GM12878 (cell line): ENCODE data around the gene CNOT2. TPM values are rescaled to one million over a fixed set of nuclear protein-coding genes. Genes with fewer than 3 reads are reported as not detected.

ENCODE experiments used
- ATAC-seq: fragments of 200-7000 bp; cut with Tn5 transposase; 3 replicates; pipeline ENCODE4 v1.9.1; 2020; ENCODE audit warnings: mild to moderate bottlenecking, moderate library complexity
- BruUV-seq: library from RNA; stranded (reverse); fragments of 400-500 nt; replicated peaks from 2 replicates; lab custom pipeline; 2021; lab: Mats Ljungman, UMichigan
- CTCF ChIA-PET: fragments of 300-600 bp; sonication (Branson Sonifier 250); formaldehyde crosslinking; extraction: SDS; loops from one replicate; lab custom pipeline; 2021; ENCODE audit warnings: inconsistent platforms; lab: Yijun Ruan, JAX
- POLR2A ChIA-PET: fragments of 350-600 bp; formaldehyde crosslinking; extraction: SDS; loops from one replicate; lab custom pipeline; 2021; ENCODE audit warnings: inconsistent platforms; lab: Charles Lee
- RAD21 ChIA-PET: fragments of 300-600 bp; sonication (Branson Sonifier 250); formaldehyde crosslinking; loops from one replicate; lab custom pipeline; 2023; ENCODE audit warnings: antibody characterized with exemption; ENCODE audit not compliant: unreplicated experiment; lab: Charles Lee
- SMC1A ChIA-PET: fragments of 300-600 bp; sonication (Branson Sonifier 250); formaldehyde crosslinking; loops from one replicate; lab custom pipeline; 2023; ENCODE audit not compliant: unreplicated experiment, uncharacterized antibody; lab: Charles Lee
- DNase-seq: peaks from one replicate; pipeline ENCODE4 v3.0.0-alpha.2; 2011; ENCODE audit warnings: low read depth, low spot score
- FAIRE-seq: peaks from 3 replicates; lab custom pipeline; 2011; peaks lifted over from hg19 to GRCh38; lab: Jason Lieb, UNC
- H2AFZ ChIP-seq: 2 replicates; pipeline ENCODE4 v1.6.0; 2011; ENCODE audit warnings: low read depth, low read length, control low read depth; ENCODE audit not compliant: control insufficient read depth
- H3K27ac ChIP-seq: 2 replicates; pipeline ENCODE4 v1.5.1; 2011; ENCODE audit warnings: control low read depth; ENCODE audit not compliant: control insufficient read depth, insufficient read depth
- H3K27me3 ChIP-seq, 2 experiments: replicated peaks in 1 of 2; 2 replicates each; pipeline versions ENCODE4 v1.6.0 to v1.6.1; 2011; ENCODE audit warnings: low read length in 1 of 2; ENCODE audit not compliant: control insufficient read depth in 2 of 2, insufficient read depth in 2 of 2
- H3K36me3 ChIP-seq, 2 experiments: 2 replicates each; pipeline ENCODE4 v1.5.1; 2011; ENCODE audit warnings: low read length in 1 of 2; ENCODE audit not compliant: control insufficient read depth in 2 of 2, insufficient read depth in 2 of 2
- H3K4me1 ChIP-seq: 2 replicates; pipeline ENCODE4 v1.6.1; 2011; ENCODE audit warnings: mild to moderate bottlenecking, low read length, moderate library complexity, mixed read lengths; ENCODE audit not compliant: control insufficient read depth, insufficient read depth
- H3K4me2 ChIP-seq: 2 replicates; pipeline ENCODE4 v1.6.0; 2011; ENCODE audit warnings: control low read depth; ENCODE audit not compliant: control insufficient read depth, insufficient read depth
- H3K4me3 ChIP-seq: fragments of 200-600 bp; sonication (generic); 2 replicates; pipeline ENCODE4 v1.5.1; 2016
- H3K79me2 ChIP-seq: 2 replicates; pipeline ENCODE4 v1.6.0; 2011; ENCODE audit warnings: low read length; ENCODE audit not compliant: control insufficient read depth, insufficient read depth
- H3K9ac ChIP-seq: 2 replicates; pipeline ENCODE4 v1.8.0; 2011; ENCODE audit warnings: low read length, control low read depth, mixed read lengths; ENCODE audit not compliant: control insufficient read depth, insufficient read depth
- H3K9me3 ChIP-seq: replicated peaks from 3 replicates; pipeline ENCODE4 v1.5.1; 2011; ENCODE audit warnings: mild to moderate bottlenecking, low read length; ENCODE audit not compliant: control insufficient read depth, insufficient read depth
- H4K20me1 ChIP-seq: 2 replicates; pipeline ENCODE4 v1.6.0; 2011; ENCODE audit not compliant: control insufficient read depth, insufficient read depth
- BCL11A ChIP-seq: IDR thresholded peaks from 2 replicates; pipeline ENCODE4 v1.6.1; 2011; ENCODE audit warnings: low read depth, low read length
- CBX5 ChIP-seq: sonication (generic); IDR thresholded peaks from 2 replicates; pipeline ENCODE4 v1.6.1; 2016; ENCODE audit warnings: low read depth, moderate library complexity, mild to moderate bottlenecking, inconsistent platforms
- CEBPB ChIP-seq, 2 experiments: fragments of 150-350 bp in 1 of 2; IDR thresholded peaks; 2 replicates each; pipeline ENCODE4 v1.6.1; 2012 to 2014; ENCODE audit warnings: low read depth in 2 of 2, low read length in 2 of 2, borderline replicate concordance in 1 of 2, inconsistent platforms in 1 of 2
- DPF2 ChIP-seq: fragments of 450-650 bp; IDR thresholded peaks from 2 replicates; pipeline ENCODE4 v1.6.1; 2017; ENCODE audit warnings: mild to moderate bottlenecking
- EED ChIP-seq: sonication (generic); IDR thresholded peaks from 2 replicates; pipeline ENCODE4 v1.6.1; 2016; ENCODE audit warnings: antibody characterized with exemption, low read depth
- EP300 ChIP-seq, 2 experiments: fragments of 150-350 bp in 1 of 2; IDR thresholded peaks; 2 replicates each; pipeline ENCODE4 v1.6.1; 2011 to 2012; ENCODE audit warnings: low read depth in 2 of 2, low read length in 2 of 2, borderline replicate concordance in 1 of 2, improper control_type of control experiment in 1 of 2, inconsistent platforms in 1 of 2; ENCODE audit not compliant: control insufficient read depth in 1 of 2
- FOXK2 ChIP-seq: fragments of 450-650 bp; IDR thresholded peaks from 2 replicates; pipeline ENCODE4 v1.6.1; 2017; ENCODE audit warnings: mild to moderate bottlenecking, moderate library complexity
- IKZF2 ChIP-seq, 2 experiments: fragments of 450-650 bp; IDR thresholded peaks; 2 replicates each; pipeline ENCODE4 v1.6.1; 2017; ENCODE audit warnings: mild to moderate bottlenecking in 2 of 2, moderate library complexity in 2 of 2
- JUNB ChIP-seq: IDR thresholded peaks from 2 replicates; pipeline ENCODE4 v1.6.1; 2016; ENCODE audit warnings: antibody characterized with exemption, mild to moderate bottlenecking
- KLF5 ChIP-seq: fragments of 450-650 bp; IDR thresholded peaks from 2 replicates; pipeline ENCODE4 v1.6.1; 2014; ENCODE audit warnings: mild to moderate bottlenecking; ENCODE audit not compliant: partially characterized antibody
- NFIC ChIP-seq: IDR thresholded peaks from 2 replicates; pipeline ENCODE4 v1.6.1; 2012; ENCODE audit warnings: low read depth, mild to moderate bottlenecking, inconsistent platforms, low read length, moderate library complexity
- PML ChIP-seq: IDR thresholded peaks from 2 replicates; pipeline ENCODE4 v1.6.1; 2012; ENCODE audit warnings: low read length, inconsistent platforms
- RUNX3 ChIP-seq: IDR thresholded peaks from 2 replicates; pipeline ENCODE4 v1.6.1; 2012; ENCODE audit warnings: low read length, inconsistent platforms
- SMARCA5 ChIP-seq: fragments of 450-650 bp; IDR thresholded peaks from 2 replicates; pipeline ENCODE4 v1.6.1; 2017; ENCODE audit warnings: mild to moderate bottlenecking
- SMC3 ChIP-seq: IDR thresholded peaks from 2 replicates; pipeline ENCODE4 v1.6.1; 2011; ENCODE audit warnings: low read length, improper control_type of control experiment, borderline replicate concordance
- SPI1 ChIP-seq: IDR thresholded peaks from 2 replicates; pipeline ENCODE4 v1.6.1; 2011; ENCODE audit warnings: low read depth, mild to moderate bottlenecking, low read length, moderate library complexity, borderline replicate concordance; ENCODE audit not compliant: insufficient read depth
- STAT3 ChIP-seq: IDR thresholded peaks from 2 replicates; pipeline ENCODE4 v1.6.1; 2011; ENCODE audit warnings: low read depth, low read length, improper control_type of control experiment
- TCF7 ChIP-seq: IDR thresholded peaks from 2 replicates; pipeline ENCODE4 v1.6.1; 2014; ENCODE audit warnings: antibody characterized with exemption, borderline replicate concordance
- ZBED1 ChIP-seq: IDR thresholded peaks from 2 replicates; pipeline ENCODE4 v1.6.1; 2016; ENCODE audit warnings: borderline replicate concordance
- ZNF622 ChIP-seq: fragments of 450-650 bp; IDR thresholded peaks from 2 replicates; pipeline ENCODE4 v1.6.1; 2017; ENCODE audit warnings: mild to moderate bottlenecking, inconsistent platforms
- WGBS: methylation state at CpG from one replicate; pipeline ENCODE4 v1.1.6; 2016; ENCODE audit warnings: low lambda C conversion rate; ENCODE audit not compliant: insufficient replicate concordance, insufficient coverage; ENCODE audit errors: missing lambda C conversion rate; 5-methylcytosine and 5-hydroxymethylcytosine counted together
- in situ Hi-C: fragments of 300-500 bp; cut with MboI; formaldehyde crosslinking; loops from 9 replicates; pipeline ENCODE4 v1.14.3; 2018; ENCODE audit warnings: mixed read lengths
- intact Hi-C: fragments of 100-400 bp; cut with micrococcal nuclease; formaldehyde crosslinking; loops from one replicate; pipeline ENCODE4 v1.14.2; 2022; ENCODE audit not compliant: unreplicated experiment
- polyA plus RNA-seq, 11 experiments: library from polyadenylated mRNA; depleted of rRNA in 4 of 11; unstranded in 6 of 11; stranded (reverse) in 5 of 11; fragments of >200 nt; fragmentation: Nextera tagmentation in 4 of 11; fragmentation: Illumina TruSeq in 1 of 11; extraction: Ambion mirVana in 4 of 11; extraction: Trizol in 1 of 11; gene quantifications; 1 replicate in 1 of 11; 2 replicates in 10 of 11; pipeline versions ENCODE4 v1.2.1 to v1.2.3, GENCODE V29; 2011 to 2016; ENCODE audit warnings: inconsistent platforms in 2 of 11, missing spikeins in 2 of 11, low read depth in 1 of 11
- total RNA-seq, 4 experiments: library from RNA; depleted of rRNA in 3 of 4; stranded (reverse); fragments of >200 nt in 3 of 4; fragmentation: Illumina TruSeq in 1 of 4; extraction: Trizol in 1 of 4; gene quantifications; 2 replicates each; pipeline versions ENCODE4 v1.2.1 to v1.2.3, GENCODE V29; 2013 to 2021
- TF ChIP-seq, protein P1 (sequence below): fragments of 450-650 bp; IDR thresholded peaks from 2 replicates; pipeline ENCODE4 v1.6.1; 2018; ENCODE audit warnings: mild to moderate bottlenecking, low read depth, moderate library complexity; ENCODE audit not compliant: partially characterized antibody
- TF ChIP-seq, protein P2 (sequence below): fragments of 450-650 bp; IDR thresholded peaks from 2 replicates; pipeline ENCODE4 v1.6.1; 2017; ENCODE audit warnings: mild to moderate bottlenecking, low read depth, inconsistent platforms; ENCODE audit not compliant: poor library complexity, severe bottlenecking

Gene CNOT2
- total and polyA plus RNA-seq, 10 of the 15 experiments (the other 5 are each of a cell fraction or from before 2014, with no cell fraction given) = 37.9 to 127 (median 82.4) TPM

DNA sequence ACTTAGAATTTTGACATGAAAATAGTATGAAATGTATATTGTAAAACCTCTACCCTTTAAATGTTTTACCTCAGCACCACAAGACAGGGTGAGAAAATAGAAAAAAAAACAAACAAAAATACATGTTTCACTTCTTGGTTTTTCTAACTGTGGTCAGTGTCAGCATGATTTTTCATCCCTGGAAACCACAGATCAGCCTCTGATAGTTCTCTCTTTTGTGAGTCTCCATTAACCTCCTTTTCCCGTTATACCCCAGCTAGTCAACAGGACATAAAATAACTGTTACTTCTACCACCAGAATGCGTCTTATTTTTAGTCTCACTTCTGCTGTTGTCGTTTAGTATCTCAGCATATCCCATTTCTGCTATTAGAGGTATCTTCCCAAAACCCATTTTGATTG is 74.5 kb downstream of the CNOT2 start:
- BruUV-seq = no TSS peak
- CTCF ChIA-PET = no interaction called here
- DNase-seq (peak; percentile 77), FAIRE-seq (peak; percentile 85), ATAC-seq (peak; percentile 92)
- peaks cover 11% of the 10 kb centered on the region for H3K4me1 ChIP-seq
- H3K9ac ChIP-seq = no peak overlapping the region
- no peak overlapping the region for H3K4me3 ChIP-seq
- SMC1A ChIA-PET = interaction anchor here (0.7 to 1.6 kb wide), 3 partner anchors 11 to 78 kb away, joined by 3 to 4 read pairs (median 3); no protein-coding TSS in a partner anchor
- H3K9me3 ChIP-seq = no peaks in the 10 kb centered on the region
- POLR2A ChIA-PET = interaction anchor here (1.1 kb wide), 1 partner anchor 11 kb away, joined by 3 read pairs; no protein-coding TSS in a partner anchor
- peaks cover 0 to 7% of the 10 kb centered on the region in 2 experiments; a peak in 3 of 4 replicates for H3K36me3 ChIP-seq
- H3K27me3 ChIP-seq = no peaks in the 10 kb centered on the region
- RAD21 ChIA-PET = interaction anchor here (0.7 kb wide), 1 partner anchor 46 kb away, joined by 3 read pairs; no protein-coding TSS in a partner anchor
- H4K20me1 ChIP-seq = no peaks in the 10 kb centered on the region
- intact Hi-C loops = loop anchor here (1.0 kb wide), 1 partner anchor 70 kb away; no protein-coding TSS in a partner anchor
- H3K4me2 ChIP-seq = peak overlapping the region; percentile 5; the same call in 1 of the 2 replicates
- no peak overlapping the region for H3K27ac ChIP-seq
- H3K79me2 ChIP-seq = peaks cover 7% of the 10 kb centered on the region
- H2AFZ ChIP-seq = no peak overlapping the region
- WGBS = 2% methylated on average over 3 of the region's 3 CpGs
- in situ Hi-C loops = no loop called here
- TF ChIP-seq JUNB (peak; percentile 49), TCF7 (peak; percentile 33; the same call in 1 of the 2 replicates), FOXK2 (no peak), EP300 (IDR thresholded peaks at IDR 0.05; ENCODE audit: borderline replicate concordance in 1 of 2, control insufficient read depth in 1 of 2, low read depth in 2 of 2, low read length in 2 of 2) (peak; percentile 83 to 94), STAT3 (peak; percentile 92), SPI1 (peak; percentile 80; the same call in 1 of the 2 replicates), IKZF2 (IDR thresholded peaks at IDR 0.05) (peak; percentile 95 to 96), DPF2 (peak; percentile 88), CEBPB (IDR thresholded peaks at IDR 0.05; ENCODE audit: borderline replicate concordance in 1 of 2, low read depth in 2 of 2, low read length in 2 of 2) (no peak), EED (peak; percentile 72), SMC3 (peak; percentile 16; the same call in 1 of the 2 replicates), KLF5 (no peak), BCL11A (0 out of 2 replicates have a peak, but pooled peaks have one; percentile 40), ZBED1 (peak; percentile 28; the same call in 1 of the 2 replicates), NFIC (peak; percentile 82), ZNF622 (no peak), PML (peak; percentile 55; the same call in 1 of the 2 replicates), SMARCA5 (peak; percentile 44; the same call in 1 of the 2 replicates), CBX5 (peak; percentile 85; the same call in 1 of the 2 replicates), RUNX3 (peak; percentile 100)
- TF ChIP-seq, protein P1, sequence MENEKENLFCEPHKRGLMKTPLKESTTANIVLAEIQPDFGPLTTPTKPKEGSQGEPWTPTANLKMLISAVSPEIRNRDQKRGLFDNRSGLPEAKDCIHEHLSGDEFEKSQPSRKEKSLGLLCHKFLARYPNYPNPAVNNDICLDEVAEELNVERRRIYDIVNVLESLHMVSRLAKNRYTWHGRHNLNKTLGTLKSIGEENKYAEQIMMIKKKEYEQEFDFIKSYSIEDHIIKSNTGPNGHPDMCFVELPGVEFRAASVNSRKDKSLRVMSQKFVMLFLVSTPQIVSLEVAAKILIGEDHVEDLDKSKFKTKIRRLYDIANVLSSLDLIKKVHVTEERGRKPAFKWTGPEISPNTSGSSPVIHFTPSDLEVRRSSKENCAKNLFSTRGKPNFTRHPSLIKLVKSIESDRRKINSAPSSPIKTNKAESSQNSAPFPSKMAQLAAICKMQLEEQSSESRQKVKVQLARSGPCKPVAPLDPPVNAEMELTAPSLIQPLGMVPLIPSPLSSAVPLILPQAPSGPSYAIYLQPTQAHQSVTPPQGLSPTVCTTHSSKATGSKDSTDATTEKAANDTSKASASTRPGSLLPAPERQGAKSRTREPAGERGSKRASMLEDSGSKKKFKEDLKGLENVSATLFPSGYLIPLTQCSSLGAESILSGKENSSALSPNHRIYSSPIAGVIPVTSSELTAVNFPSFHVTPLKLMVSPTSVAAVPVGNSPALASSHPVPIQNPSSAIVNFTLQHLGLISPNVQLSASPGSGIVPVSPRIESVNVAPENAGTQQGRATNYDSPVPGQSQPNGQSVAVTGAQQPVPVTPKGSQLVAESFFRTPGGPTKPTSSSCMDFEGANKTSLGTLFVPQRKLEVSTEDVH = peak; percentile 26
- TF ChIP-seq, protein P2, sequence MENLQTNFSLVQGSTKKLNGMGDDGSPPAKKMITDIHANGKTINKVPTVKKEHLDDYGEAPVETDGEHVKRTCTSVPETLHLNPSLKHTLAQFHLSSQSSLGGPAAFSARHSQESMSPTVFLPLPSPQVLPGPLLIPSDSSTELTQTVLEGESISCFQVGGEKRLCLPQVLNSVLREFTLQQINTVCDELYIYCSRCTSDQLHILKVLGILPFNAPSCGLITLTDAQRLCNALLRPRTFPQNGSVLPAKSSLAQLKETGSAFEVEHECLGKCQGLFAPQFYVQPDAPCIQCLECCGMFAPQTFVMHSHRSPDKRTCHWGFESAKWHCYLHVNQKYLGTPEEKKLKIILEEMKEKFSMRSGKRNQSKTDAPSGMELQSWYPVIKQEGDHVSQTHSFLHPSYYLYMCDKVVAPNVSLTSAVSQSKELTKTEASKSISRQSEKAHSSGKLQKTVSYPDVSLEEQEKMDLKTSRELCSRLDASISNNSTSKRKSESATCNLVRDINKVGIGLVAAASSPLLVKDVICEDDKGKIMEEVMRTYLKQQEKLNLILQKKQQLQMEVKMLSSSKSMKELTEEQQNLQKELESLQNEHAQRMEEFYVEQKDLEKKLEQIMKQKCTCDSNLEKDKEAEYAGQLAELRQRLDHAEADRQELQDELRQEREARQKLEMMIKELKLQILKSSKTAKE = peak; percentile 70
